ENCODE results near the gene C4orf54.

C4orf54 gene

GRCh38 chr4:99655308-99656081 lies 2.1 kb downstream of the C4orf54 start:
- in situ Hi-C loops (cut with MboI; ENCODE audit: low pct_unique_long_range_greater_than_20kb, low sequenced_read_pairs, unreplicated experiment), result no loop called here
- no peak for TF ChIP-seq CTCF (IDR thresholded peaks at IDR 0.05; ENCODE audit: extremely low read depth, insufficient read depth, missing control alignments)
- no peak for DNase-seq (ENCODE audit: low spot score)

- in situ Hi-C loops (cut with MboI; ENCODE audit: low pct_unique_long_range_greater_than_20kb, low sequenced_read_pairs, unreplicated experiment), result no loop called here
- no peak for TF ChIP-seq CTCF (IDR thresholded peaks at IDR 0.05; ENCODE audit: extremely low read depth, insufficient read depth, missing control alignments)
- no peak for DNase-seq (ENCODE audit: low spot score)
These were observed 3.3 kb downstream of the C4orf54 start for GRCh38 chr4:99654361-99654761.

- TF ChIP-seq CTCF (IDR thresholded peaks at IDR 0.05; ENCODE audit: extremely low read depth, insufficient read depth, missing control alignments), result no peak
- in situ Hi-C loops (cut with MboI; ENCODE audit: low pct_unique_long_range_greater_than_20kb, low sequenced_read_pairs, unreplicated experiment), result no loop called here
- no peak for DNase-seq (ENCODE audit: low spot score)
These were observed 3.7 kb downstream of the C4orf54 start for GRCh38 chr4:99653916-99654315.

GRCh38 chr4:99652596-99653436 lies 4.8 kb downstream of the C4orf54 start:
- no peak for DNase-seq (ENCODE audit: low spot score)
- no peak for TF ChIP-seq CTCF (IDR thresholded peaks at IDR 0.05; ENCODE audit: extremely low read depth, insufficient read depth, missing control alignments)
- in situ Hi-C loops (cut with MboI; ENCODE audit: low pct_unique_long_range_greater_than_20kb, low sequenced_read_pairs, unreplicated experiment), result no loop called here

- in situ Hi-C loops (cut with MboI; ENCODE audit: low pct_unique_long_range_greater_than_20kb, low sequenced_read_pairs, unreplicated experiment), result no loop called here
These were observed 5.7 kb downstream of the C4orf54 start for GRCh38 chr4:99651811-99652485.

More at GRCh38 chr4:99651811-99652485, 5.7 kb downstream of the C4orf54 start:
- no peak for TF ChIP-seq CTCF (IDR thresholded peaks at IDR 0.05; ENCODE audit: extremely low read depth, insufficient read depth, missing control alignments)
- DNase-seq (ENCODE audit: low spot score), result no peak

All from GM13977 (cell line).